Activated CD8-positive, alpha-beta memory T cell treated with anti-CD3 and anti-CD28 coated beads, Interleukin-2, amount 50 U/mL, for 1 hour (primary cell): ENCODE results near the gene CRB3.

ENCODE experiments used
- DNase-seq: peaks from one replicate; pipeline ENCODE4 v3.0.0-alpha.2; 2020; ENCODE audit errors: extremely low read depth

Gene CRB3

DNA sequence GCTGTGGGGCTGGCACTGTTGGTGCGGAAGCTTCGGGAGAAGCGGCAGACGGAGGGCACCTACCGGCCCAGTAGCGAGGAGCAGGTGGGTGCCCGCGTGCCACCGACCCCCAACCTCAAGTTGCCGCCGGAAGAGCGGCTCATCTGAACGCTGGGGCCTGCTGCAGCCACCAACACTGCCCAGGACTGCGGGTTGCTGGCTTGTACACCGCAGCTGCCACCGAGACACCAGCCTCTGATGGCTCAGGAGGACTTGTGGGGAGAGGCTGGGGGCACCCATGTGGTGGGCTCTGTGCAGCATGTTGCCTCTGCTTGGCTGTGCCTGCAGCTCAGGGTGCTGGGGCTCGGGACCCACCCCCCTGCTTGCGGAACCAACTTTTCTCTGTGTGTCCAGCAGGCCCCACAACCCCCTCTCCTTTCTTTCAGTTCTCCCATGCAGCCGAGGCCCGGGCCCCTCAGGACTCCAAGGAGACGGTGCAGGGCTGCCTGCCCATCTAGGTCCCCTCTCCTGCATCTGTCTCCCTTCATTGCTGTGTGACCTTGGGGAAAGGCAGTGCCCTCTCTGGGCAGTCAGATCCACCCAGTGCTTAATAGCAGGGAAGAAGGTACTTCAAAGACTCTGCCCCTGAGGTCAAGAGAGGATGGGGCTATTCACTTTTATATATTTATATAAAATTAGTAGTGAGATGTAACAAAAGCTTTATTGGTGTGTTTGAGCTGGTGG lies 2.6 kb downstream of the CRB3 start:
- no peak for DNase-seq

DNA sequence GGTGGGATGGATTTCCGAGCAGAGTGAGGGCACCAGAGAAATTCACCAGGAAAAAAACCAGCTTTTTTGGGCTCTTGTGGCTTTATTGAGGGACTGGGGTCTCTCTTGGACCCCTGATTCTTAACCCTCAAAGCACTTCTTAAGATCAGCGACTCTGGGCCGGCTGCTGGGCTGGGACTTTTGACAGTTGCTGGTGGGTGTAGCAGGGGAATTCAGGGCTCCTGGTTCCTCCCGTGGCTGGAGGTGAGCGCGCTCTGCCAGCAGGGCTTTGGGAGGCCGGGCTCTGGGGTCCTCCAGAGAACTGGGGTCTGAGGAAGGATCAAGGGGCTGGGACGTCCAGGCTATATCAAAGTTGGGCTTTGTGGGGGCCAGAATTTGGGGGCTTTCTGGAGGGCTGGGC lies 3.3 kb downstream of the CRB3 start:
- no peak for DNase-seq

DNA sequence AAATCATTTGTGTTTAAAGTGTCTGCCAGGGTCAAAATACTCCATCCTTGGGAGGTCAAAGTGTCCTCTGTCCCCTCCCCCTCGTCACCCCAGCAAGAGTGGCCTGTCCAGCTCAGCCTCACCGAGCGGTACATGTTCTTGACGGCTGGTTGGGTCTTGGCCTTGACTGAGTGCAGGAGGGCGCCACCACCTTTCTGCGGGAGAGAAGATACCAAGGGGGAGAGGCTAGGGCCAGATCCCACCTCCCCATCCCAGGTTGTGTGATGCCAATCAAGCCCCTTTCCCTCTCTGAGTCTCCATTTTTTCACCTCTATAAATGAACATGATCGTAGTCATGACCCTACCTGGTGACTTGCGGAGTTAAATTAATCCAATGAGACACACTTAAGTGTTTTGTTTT lies 6.1 kb downstream of the CRB3 start:
- DNase-seq, result no peak

DNA sequence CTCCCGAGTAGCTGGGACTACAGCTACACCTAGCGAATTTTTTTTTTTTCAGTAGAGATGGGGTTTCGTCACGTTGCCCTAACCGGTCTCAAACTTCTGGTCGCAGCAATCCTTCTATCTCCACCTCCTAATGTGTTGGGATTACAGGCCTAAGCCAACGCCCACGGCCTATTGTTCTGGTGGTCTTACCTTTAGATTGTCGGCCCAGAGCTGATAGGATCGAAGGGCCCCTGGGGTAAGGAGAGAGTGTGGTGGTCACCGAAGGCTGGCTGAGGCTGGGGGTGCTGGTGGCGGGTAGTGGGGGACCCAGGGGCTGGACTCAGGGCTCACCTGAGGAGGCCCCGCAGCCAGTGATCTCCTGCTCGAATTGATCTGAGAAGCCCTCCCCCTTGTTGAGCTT lies 7.0 kb downstream of the CRB3 start:
- no peak for DNase-seq

DNA sequence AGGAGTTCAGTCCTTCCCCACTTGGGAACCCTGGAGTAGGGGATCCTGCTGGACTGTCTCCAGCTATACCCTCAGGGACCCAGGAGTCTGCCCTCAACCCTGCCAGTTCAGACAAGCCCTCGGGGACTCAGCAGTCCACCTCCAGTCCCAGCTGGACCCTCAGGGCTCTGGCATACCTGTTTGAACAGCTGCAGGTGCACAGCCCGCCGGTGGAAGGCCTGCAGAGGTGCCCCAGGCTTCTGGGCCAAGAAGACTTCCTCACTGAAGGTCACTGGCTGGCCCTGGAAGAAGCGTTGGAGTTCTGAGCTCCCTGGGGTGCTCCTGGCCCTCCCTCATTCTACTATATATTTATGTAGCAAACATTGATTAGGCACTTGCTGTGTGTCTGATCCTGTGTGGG lies 8.6 kb downstream of the CRB3 start:
- no peak for DNase-seq

DNA sequence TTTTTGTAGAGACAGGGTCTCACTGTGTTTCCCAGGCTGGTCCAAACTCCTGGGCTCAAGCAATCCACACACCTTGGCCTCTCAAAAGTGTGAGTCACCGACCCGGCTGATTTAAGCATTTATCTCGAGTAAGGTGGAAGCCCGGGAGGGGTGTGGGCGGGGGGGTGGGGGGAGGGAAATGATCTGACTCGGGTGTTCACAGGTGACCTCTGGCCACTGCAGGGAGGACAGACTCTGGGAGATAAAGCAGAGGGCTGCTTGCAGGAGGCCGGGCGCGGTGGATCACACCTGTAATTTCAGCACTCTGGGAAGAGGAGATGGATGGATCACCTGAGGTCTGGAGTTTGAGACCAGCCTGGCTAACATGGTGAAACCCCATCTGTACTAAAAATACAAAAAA lies 9.6 kb downstream of the CRB3 start:
- DNase-seq, result no peak

DNA sequence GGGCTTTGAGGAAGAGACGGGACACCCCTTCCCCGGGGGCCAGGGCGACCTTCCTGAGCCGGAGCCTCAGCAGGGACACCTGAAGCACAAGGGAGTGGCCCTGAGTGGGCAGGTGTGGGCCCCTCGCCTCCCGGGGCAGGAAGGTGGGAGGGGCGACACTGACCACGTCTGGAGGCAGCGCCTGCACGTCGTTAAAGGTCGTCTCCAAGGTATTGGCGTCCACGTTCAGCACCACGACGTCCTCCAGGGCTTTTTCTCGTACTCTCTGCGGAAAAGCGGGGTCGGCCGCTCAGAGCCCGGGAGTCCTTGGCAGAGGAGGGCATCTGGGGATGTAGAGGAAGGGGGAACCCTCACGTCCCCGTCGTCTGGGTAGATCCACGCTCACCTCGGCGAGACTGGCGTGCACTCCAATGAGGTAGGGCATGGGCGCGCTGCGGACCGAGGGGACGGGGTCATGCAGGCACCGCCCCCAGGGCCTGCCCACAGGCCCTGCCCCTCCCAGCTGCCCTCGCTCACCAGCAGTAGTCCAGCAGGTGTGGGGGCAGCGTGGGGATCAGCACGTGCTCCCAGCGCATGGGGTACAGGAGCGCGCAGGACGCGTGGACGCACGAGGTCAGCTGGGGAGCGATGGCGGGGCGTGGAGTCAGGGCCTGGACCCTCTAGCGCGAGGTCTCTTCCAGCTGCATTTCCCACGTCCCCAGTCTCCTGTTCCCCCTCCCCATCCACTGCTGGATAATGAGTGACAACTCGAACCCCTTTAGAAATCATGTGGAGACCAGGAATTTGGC lies 11.4 kb downstream of the CRB3 start:
- no peak for DNase-seq

DNA sequence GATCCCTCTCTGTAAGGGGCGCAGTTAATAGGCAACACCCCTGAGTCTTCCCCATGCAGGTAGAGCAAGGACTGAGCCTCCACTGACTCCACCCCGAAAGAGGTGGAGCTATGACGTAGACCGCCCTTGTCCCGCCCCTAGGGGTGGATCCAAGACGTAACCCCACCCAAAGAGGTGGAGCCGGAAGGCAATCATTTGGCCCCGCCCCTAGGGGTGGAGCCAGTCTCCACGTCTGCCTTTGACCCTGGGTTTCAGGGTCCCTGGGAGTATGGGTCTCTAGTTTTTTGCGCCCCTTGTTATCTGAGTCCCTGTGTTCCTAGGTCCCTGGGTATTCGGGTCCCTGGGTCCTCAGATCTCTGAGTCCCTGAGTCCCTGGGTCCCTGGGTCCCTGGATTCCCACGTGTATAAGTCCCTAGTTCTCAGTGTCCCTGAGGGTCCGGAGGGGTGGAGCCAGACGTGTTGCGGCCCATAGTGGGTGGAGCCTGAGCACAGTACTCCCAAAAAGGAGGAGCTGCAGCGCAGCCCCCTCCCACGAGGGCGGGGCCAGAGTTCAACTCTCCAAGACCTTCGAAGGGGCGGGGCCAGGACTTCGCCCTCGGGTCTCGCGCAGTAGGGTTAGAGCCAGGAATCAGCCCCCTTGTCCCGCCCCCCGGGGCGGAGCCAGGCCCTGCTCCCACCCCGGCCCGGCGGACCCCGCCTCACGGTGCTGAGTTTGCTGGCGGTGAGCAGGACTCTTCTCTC lies 12.3 kb downstream of the CRB3 start:
- peak; percentile 18 for DNase-seq

DNA sequence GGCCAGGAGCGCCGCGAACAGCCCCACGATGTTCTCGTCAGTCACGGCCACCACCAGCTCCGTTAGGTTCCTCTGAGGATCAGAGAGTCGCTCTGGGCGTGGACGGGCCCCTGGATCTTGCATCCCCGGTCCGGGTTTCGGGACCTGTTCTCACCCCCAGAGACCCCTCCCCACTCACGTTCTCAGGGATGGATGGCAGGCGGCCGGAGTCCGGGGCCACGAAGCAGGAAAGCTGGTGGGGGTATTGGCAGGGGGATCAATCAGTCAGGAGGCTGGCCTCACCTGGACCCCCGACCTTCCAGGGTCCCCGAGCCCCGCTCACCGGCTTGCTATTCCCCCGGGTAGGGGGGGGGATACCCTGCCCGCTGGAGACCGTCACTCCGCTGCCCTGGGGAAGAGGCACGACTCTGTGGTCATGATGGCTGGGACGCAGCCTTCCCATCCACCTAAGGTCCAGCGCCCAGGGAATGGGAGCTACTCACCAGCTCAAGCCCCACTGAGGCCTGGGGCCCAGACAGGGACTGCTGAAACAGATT lies 12.9 kb downstream of the CRB3 start:
- DNase-seq, result no peak

DNA sequence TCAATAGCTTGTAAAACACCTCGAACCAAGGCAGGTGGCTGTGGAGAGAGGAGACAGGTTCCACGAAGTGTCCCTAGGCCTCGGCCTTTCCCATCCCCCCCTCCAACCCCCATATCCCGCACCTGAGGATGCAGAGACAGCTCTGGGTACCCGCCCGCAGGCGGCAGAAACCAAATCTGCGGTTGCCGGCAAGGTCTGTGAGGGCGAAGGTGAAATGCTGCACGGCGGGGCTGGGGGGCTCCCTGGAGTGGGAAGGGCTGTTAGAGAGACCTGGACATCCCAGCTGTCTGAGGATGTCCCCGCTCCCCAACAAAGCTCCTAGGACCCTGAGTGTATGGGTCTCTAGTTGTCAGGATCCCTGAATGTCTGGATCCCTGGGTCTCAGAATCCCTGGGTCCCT lies 14.7 kb downstream of the CRB3 start:
- no peak for DNase-seq

DNA sequence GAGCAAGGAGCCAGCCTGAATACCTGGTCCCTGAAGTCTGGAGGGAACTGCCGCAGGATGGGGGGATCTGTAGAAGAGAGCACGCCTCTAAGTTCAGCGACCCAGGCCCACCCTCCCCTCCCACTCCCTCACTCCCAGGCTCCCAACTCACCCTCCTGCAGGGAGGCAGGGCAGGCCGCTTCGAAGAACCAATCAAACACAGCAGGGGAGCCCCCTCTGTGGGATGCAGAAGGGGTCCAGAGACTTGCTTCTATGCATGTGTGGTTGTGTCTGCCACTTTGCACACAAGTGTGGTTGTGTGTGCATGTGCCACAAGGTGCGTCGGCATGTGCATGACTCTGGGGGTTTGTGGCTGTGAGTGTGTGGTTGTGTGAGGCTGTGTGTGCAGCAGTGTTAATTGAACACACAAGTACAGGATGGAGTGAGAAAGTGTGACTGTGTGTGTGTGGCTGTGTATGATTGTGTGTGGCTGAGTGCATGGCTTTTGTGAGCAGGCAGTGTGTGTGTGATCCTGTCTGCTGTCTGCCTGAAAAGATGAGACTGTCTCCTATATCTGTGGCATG lies 15.8 kb downstream of the CRB3 start:
- DNase-seq, result no peak

DNA sequence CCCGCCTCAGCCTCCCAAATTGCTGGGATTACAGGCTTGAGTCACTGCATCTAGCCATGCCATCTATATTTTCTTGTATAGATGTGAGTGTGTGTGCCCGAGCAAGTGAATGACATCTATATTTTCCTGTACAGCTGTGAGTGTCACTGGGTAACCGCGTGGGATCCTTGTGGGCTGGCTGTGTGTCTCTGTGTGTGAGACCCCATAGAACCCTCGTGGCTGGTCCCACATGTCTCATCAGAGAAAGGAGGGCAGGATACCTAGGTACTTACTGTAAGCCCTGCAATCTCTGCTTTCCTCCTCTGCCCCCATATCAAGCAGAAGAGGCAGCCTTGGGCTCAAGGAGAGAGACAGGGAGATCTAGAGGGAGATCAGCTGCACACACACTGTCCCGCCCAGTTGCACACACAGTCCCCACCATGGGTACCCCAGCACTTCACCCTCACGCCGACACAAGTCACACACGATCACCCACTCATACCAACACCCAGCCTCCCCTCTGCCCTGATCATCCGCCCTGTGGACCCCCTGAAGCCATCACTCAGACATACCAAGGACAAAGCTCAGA lies 16.9 kb downstream of the CRB3 start:
- DNase-seq, result no peak

DNA sequence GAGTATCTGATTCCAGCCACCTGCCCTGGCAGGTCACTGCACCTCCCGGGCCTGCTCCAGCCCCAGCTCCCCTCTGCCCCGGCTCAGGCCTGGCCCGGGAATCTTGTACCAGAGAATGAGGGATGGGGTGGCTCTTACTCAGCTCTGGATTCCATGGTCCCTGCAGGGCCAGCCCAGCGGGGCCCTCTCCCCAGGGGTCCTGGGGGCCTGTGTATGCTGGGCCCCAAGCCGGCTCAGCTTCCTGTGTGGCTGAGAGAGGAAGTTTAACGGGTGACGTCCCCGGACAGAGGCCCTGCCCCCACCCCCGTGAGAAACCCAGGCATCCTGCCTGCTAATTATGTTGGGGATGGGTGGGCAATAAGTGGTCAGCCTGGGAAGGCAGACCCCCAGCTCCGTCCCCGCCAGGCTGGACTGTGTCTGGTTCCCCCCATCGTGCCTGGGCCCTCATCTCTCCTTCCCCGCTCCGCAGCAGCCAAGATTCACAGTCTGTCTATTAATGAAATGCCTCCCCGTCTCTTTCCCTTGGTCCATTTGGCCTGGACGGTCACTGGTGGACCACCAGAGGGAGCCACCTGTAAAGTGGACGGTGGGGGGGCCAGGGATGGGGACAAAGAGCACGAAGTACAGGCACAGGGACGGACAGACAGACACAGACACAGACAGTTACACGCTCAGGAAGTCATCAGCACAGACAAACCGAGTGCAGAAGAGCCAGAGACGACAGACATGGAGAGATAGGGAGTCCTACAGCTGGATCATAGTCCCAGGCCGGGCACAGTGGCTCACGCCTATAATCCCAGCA lies 17.7 kb downstream of the CRB3 start, which contains the start of gene DENND1C:
TSS of gene DENND1C (minus strand) at position 247 of the 802 bp plus-strand sequence. CDS start at position 155, 92 bp downstream.
- no peak for DNase-seq

DNA sequence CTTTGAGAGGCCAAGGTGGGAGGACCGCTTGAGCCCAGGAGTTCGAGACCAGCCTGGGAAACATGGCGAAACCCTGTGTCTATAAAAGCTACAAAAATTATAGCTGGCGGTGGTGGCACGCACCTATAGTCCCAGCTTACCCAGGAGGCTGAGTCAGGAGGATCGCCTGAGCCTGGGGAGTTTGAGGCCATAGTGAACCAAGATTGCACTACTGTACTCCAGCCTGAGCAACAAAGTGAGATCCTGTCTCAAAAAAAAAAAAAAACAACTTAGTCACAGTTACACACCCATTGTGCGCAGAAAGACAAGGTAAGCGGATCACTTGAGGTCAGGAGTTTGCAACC lies 18.2 kb downstream of the CRB3 start:
- DNase-seq, result no peak

DNA sequence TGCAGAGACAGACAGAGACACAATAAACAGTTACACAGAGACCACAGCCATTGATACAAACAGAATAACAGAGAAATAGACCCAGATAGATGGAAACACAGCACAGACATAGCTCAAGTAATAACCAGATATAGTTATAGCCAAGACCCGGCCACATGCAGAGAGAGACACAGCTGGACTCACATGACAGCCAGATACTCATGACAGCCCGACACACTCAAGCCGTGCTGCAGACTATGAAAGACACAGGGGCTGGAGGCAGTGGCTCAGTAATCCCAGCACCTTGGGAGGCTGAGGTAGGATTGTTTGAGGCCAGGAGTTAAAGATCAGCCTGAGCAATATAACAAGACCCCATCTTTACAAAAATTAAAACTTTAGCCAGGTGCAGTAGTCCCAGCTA lies 19.2 kb downstream of the CRB3 start:
- DNase-seq, result no peak

DNA sequence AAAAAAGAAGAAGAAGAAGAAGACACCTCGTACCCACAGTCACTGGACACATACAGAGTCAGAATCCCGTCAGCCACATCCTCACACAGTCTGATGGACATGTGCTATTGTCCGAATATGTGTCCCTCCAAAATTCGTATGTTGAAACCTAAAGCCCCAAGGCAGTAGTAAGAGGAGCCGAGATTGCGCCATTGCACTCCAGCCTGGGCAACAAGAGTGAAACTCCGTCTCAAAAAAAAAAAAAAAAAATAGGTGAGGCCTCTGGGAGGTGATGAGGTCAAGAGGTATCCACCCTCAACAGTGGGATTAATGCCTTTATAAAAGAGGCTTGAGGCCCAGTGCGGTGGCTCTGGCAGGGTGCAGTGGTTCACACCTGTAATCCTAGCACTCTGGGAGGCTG lies 20.2 kb downstream of the CRB3 start:
- no peak for DNase-seq

DNA sequence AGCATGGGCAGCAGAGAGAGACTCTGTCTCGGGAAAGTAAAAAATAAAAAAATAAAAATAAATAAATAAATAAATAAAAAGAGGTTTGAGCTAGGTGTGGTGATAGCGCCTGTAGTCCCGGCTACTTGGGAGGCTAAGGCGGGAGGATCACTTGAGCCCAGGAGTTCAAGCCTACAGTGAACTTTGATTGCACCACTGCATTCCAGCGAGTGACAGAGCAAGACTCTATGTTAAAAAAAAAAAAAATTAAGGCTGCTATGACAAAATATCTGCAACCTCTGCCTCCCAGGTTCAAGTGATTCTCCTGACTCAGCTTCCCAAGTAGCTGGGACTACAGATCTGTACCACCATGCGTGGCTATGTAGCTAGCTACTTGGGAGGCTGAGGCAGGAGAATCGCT lies 20.8 kb downstream of the CRB3 start:
- DNase-seq, result no peak

DNA sequence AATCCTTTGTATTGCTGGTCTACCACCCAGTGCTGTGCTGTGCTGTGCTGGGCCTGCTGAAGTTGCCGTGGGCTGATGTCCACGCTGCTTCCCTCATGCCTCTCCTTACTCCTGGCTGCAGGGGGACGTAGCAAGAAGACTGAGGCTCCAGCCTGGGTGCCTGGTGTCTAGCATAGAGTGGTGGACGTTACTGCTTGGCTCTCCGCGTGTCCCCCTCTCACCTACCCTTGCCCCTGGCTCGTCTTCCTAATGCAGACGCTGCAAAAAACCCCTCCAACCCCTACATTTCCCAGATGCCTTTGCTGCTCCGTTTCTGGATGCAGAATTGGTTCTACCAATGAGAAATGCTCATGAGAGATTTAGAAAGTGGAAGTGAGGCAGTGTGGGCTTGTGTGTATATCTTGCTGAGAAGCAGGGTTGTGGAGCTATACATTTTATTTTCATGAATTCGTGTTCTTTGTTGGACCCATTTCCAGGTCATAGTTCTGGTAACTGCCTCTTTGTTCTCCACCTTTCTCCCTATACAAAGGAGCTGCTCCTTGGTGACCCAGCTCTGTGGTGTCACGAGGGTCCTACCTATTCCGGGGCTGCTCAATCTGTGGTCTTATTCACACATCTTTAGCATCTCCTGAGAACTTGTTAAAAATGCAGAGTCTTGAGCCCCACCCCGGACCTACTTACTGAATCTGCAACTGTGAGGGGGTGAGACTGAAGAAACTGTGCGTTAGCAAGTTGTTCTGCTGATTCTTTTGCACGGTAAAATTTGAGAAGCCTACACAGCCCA lies 25.4 kb downstream of the CRB3 start:
- no peak for DNase-seq

DNA sequence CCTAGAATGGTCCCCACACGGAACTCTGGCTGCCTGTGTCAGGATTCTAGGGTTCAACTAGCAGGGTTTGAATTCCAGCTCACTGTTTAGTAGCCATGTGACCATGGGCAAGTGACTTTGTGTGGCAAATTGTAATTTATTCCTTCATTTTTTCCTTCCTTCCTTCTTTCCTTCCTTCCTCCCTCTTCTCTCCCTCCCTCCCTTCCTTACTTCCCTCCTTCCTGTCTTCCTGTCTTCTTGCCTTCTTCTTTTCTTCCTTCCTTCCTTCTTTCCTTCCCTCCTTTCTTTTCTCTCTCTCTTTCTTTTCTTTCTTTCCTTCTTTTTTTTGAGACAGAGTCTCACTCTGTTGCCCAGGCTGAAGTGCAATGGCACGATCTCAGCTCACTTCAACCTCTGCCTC lies 26.1 kb downstream of the CRB3 start:
- DNase-seq, result no peak
